GM23338 (cell line): ENCODE data around the gene SPTBN4. TPM values are rescaled to one million over a fixed set of nuclear protein-coding genes. Genes with fewer than 3 reads are reported as not detected.
"Not testable (repeated sequence)": the region's sequence is repeated elsewhere in the genome, so short reads cannot be mapped to it uniquely, and the experiment has no call there.

Source experiments
- ATAC-seq: fragments of 200-7000 bp; cut with Tn5 transposase; 3 replicates; pipeline ENCODE4 v1.9.1; 2020
- DNase-seq: peaks from one replicate; pipeline ENCODE4 v3.0.0-alpha.2; 2015; ENCODE audit warnings: low spot score
- H2AFZ ChIP-seq: fragments of 200-600 bp; sonication (generic); 2 replicates; pipeline ENCODE4 v1.8.0; 2016; ENCODE audit warnings: antibody characterized with exemption, mild to moderate bottlenecking, moderate library complexity
- H3F3A ChIP-seq: fragments of 200-600 bp; sonication (generic); replicated peaks from 2 replicates; pipeline ENCODE4 v1.8.0; 2017; ENCODE audit warnings: antibody characterized with exemption, mixed run types, low read depth
- H3K27ac ChIP-seq: fragments of 200-600 bp; sonication (generic); 2 replicates; pipeline ENCODE4 v1.6.1; 2016; ENCODE audit warnings: low read depth
- H3K27me3 ChIP-seq: fragments of 200-600 bp; sonication (generic); 2 replicates; pipeline ENCODE4 v1.8.0; 2016; ENCODE audit warnings: mild to moderate bottlenecking, mixed run types, moderate library complexity; ENCODE audit not compliant: insufficient read depth
- H3K36me3 ChIP-seq: fragments of 200-600 bp; sonication (generic); 2 replicates; pipeline ENCODE4 v1.8.0; 2016; ENCODE audit warnings: mild to moderate bottlenecking; ENCODE audit not compliant: insufficient read depth
- H3K4me1 ChIP-seq: fragments of 200-600 bp; sonication (generic); 2 replicates; pipeline ENCODE4 v1.8.0; 2016; ENCODE audit warnings: mild to moderate bottlenecking, moderate library complexity; ENCODE audit not compliant: insufficient read depth
- H3K4me2 ChIP-seq: fragments of 200-600 bp; sonication (generic); 2 replicates; pipeline ENCODE4 v1.7.1; 2017; ENCODE audit warnings: mixed run types
- H3K4me3 ChIP-seq: fragments of 200-600 bp; sonication (generic); 2 replicates; pipeline ENCODE4 v1.6.1; 2016; ENCODE audit warnings: mixed run types
- H3K79me2 ChIP-seq: fragments of 200-600 bp; sonication (generic); replicated peaks from 2 replicates; pipeline ENCODE4 v1.8.0; 2017; ENCODE audit warnings: mild to moderate bottlenecking; ENCODE audit not compliant: insufficient read depth
- H3K9me2 ChIP-seq: fragments of 200-600 bp; sonication (generic); 2 replicates; pipeline ENCODE4 v1.8.0; 2017; ENCODE audit not compliant: insufficient read depth
- H4K20me1 ChIP-seq: fragments of 200-600 bp; sonication (generic); replicated peaks from 2 replicates; pipeline ENCODE4 v1.8.0; 2017; ENCODE audit warnings: mild to moderate bottlenecking; ENCODE audit not compliant: insufficient read depth
- H3K27ac Mint-ChIP-seq: 2 replicates; pipeline ENCODE4 v1.8.0; 2020; ENCODE audit warnings: inconsistent platforms, mild to moderate bottlenecking, moderate library complexity, mixed read lengths
- H3K27me3 Mint-ChIP-seq: 3 replicates; pipeline ENCODE4 v1.8.0; 2022; ENCODE audit warnings: low read depth, mild to moderate bottlenecking, moderate library complexity, mixed read lengths, inconsistent platforms; ENCODE audit not compliant: insufficient read depth, poor library complexity
- H3K36me3 Mint-ChIP-seq: 3 replicates; pipeline ENCODE4 v1.8.0; 2021; ENCODE audit warnings: low read depth, mild to moderate bottlenecking, inconsistent platforms, moderate library complexity, mixed read lengths
- H3K4me1 Mint-ChIP-seq: 3 replicates; pipeline ENCODE4 v1.8.0; 2020; ENCODE audit warnings: mild to moderate bottlenecking, inconsistent platforms, mixed read lengths
- H3K4me3 Mint-ChIP-seq: 3 replicates; pipeline ENCODE4 v1.8.0; 2021; ENCODE audit warnings: moderate library complexity, mild to moderate bottlenecking, inconsistent platforms, mixed read lengths
- H3K9me3 Mint-ChIP-seq: 3 replicates; pipeline ENCODE4 v1.8.0; 2020; ENCODE audit warnings: moderate library complexity, mild to moderate bottlenecking, inconsistent platforms, mixed read lengths
- CREB1 ChIP-seq: fragments of 250-450 bp; sonication (Bioruptor Pico); IDR thresholded peaks from 2 replicates; pipeline ENCODE4 v1.5.0; 2020; ENCODE audit warnings: low read depth, mild to moderate bottlenecking, moderate library complexity
- CTCF ChIP-seq, 2 experiments: fragments of 200-600 bp in 1 of 2; sonication (generic) in 1 of 2; conservative IDR thresholded peaks; 2 replicates each; pipeline versions ENCODE4 v1.5.1 to v1.6.1; 2016 to 2017; ENCODE audit warnings: antibody characterized with exemption in 2 of 2, low read depth in 2 of 2, mild to moderate bottlenecking in 2 of 2, moderate library complexity in 1 of 2
- EZH2phosphoT487 ChIP-seq: fragments of 200-600 bp; sonication (generic); IDR thresholded peaks from one replicate; pipeline ENCODE4 v1.8.1; 2018; ENCODE audit warnings: antibody characterized with exemption; ENCODE audit not compliant: unreplicated experiment
- JUNB ChIP-seq: IDR thresholded peaks from one replicate; pipeline ENCODE4 v1.6.1; 2016; ENCODE audit warnings: antibody characterized with exemption; ENCODE audit not compliant: unreplicated experiment
- POLR2AphosphoS5 ChIP-seq: IDR thresholded peaks from 2 replicates; pipeline ENCODE4 v1.6.1; 2016; ENCODE audit warnings: antibody characterized with exemption, low read depth
- STAT1 ChIP-seq: IDR thresholded peaks from one replicate; pipeline ENCODE4 v1.6.1; 2016; ENCODE audit warnings: antibody characterized with exemption; ENCODE audit not compliant: unreplicated experiment
- ZNF331 ChIP-seq: fragments of 250-450 bp; sonication (Bioruptor Pico); IDR thresholded peaks from 2 replicates; pipeline ENCODE4 v1.5.0; 2020; ENCODE audit warnings: low read depth, mild to moderate bottlenecking, moderate library complexity
- polyA plus RNA-seq: library from polyadenylated mRNA; unstranded; fragments of >200 nt; fragmentation: Nextera tagmentation; extraction: Ambion mirVana; gene quantifications from 2 replicates; pipeline ENCODE4 v1.2.1, GENCODE V29; 2016
- total RNA-seq: library from RNA; depleted of rRNA; stranded (reverse); fragments of >200 nt; shearing (Covaris generic); gene quantifications from 2 replicates; pipeline ENCODE4 v1.2.3, GENCODE V29; 2014
- TF ChIP-seq, protein P1 (sequence below): IDR thresholded peaks from one replicate; pipeline ENCODE4 v1.6.1; 2018; ENCODE audit warnings: antibody characterized with exemption; ENCODE audit not compliant: unreplicated experiment

SPTBN4 gene
- total and polyA plus RNA-seq, 2 experiments from 2014 or later, result 1.6 to 2.3 TPM

DNA sequence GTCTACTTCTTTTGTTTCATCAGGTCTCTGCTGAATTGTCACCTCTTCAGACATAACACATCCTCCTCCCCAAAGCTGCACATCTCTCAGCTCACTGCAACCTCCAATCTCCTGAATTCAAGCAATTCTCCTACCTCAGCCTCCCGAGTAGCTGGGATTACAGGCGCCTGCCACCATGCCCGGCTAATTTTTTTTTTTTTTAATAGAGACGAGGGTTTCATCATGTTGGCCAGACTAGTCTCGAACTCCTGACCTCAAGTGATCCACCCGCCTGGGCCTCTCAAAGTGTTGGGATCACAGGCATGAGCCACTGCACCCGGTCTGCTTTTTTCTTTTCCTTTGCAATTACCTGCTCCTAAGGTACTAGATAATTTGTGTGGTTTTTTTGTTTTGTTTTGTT, 34.0 kb upstream of the SPTBN4 start:
- not testable (repeated sequence) for H4K20me1 ChIP-seq, H3K9me2 ChIP-seq, H3K27me3 ChIP-seq, ATAC-seq, H2AFZ ChIP-seq, H3K36me3 Mint-ChIP-seq, DNase-seq, H3K79me2 ChIP-seq, H3K9me3 Mint-ChIP-seq, H3K36me3 ChIP-seq
- Mint-ChIP-seq H3K4me1 (peaks cover 17% of the 10 kb centered on the region), H3K27ac (peak overlapping the region; percentile 92), H3K27me3 (peaks cover 14% of the 10 kb centered on the region), H3K4me3 (peak overlapping the region; percentile 67)
- Histone ChIP-seq H3K4me2 (peak overlapping the region; percentile 80), H3K4me3 (peak overlapping the region; percentile 55; the same call in 1 of the 2 replicates), H3F3A (peaks cover 19% of the 10 kb centered on the region), H3K4me1 (peaks cover 10% of the 10 kb centered on the region; the same call in 1 of the 2 replicates), H3K27ac (peak overlapping the region; percentile 99)

GRCh38 chr19:40433391-40434216, 33.2 kb upstream of the SPTBN4 start:
- Mint-ChIP-seq H3K9me3 (no peaks in the 10 kb centered on the region), H3K36me3 (no peaks in the 10 kb centered on the region), H3K4me3 (peak overlapping the region; percentile 67), H3K4me1 (peaks cover 17% of the 10 kb centered on the region), H3K27me3 (peaks cover 16% of the 10 kb centered on the region), H3K27ac (peak overlapping the region; percentile 92)
- ATAC-seq (peak; percentile 95), DNase-seq (peak; percentile 91)
- peak overlapping the region; percentile 55 for H3K4me3 ChIP-seq
- H3F3A ChIP-seq, result peaks cover 19% of the 10 kb centered on the region
- H3K27ac ChIP-seq, result peak overlapping the region; percentile 99
- H3K9me2 ChIP-seq, result no peaks in the 10 kb centered on the region
- H3K27me3 ChIP-seq, result no peaks in the 10 kb centered on the region
- TF ChIP-seq CTCF (conservative IDR thresholded peaks at IDR 0.05; ENCODE audit: low read depth in 2 of 2) (no peak), POLR2AphosphoS5 (peak; percentile 52)
- H4K20me1 ChIP-seq, result no peaks in the 10 kb centered on the region
- H2AFZ ChIP-seq, result peak overlapping the region; percentile 90; the same call in 1 of the 2 replicates
- no peaks in the 10 kb centered on the region for H3K36me3 ChIP-seq
- H3K4me2 ChIP-seq, result peak overlapping the region; percentile 80
- H3K4me1 ChIP-seq, result peaks cover 10% of the 10 kb centered on the region; the same call in 1 of the 2 replicates
- no peaks in the 10 kb centered on the region for H3K79me2 ChIP-seq

- Mint-ChIP-seq H3K27me3 (peaks cover 24% of the 10 kb centered on the region), H3K27ac (no peak overlapping the region), H3K9me3 (no peaks in the 10 kb centered on the region), H3K4me1 (peaks cover 21% of the 10 kb centered on the region), H3K36me3 (peaks cover 27% of the 10 kb centered on the region), H3K4me3 (no peak overlapping the region)
- H3K27me3 ChIP-seq, result no peaks in the 10 kb centered on the region
- peaks cover 10% of the 10 kb centered on the region for H3K4me1 ChIP-seq
- peaks cover 16% of the 10 kb centered on the region; the same call in 1 of the 2 replicates for H3K36me3 ChIP-seq
- peaks cover 27% of the 10 kb centered on the region for H3F3A ChIP-seq
- no peak overlapping the region for H3K27ac ChIP-seq
- no peak overlapping the region for H3K4me3 ChIP-seq
- ATAC-seq, result no peak
- H3K79me2 ChIP-seq, result peaks cover 20% of the 10 kb centered on the region
- no peaks in the 10 kb centered on the region for H3K9me2 ChIP-seq
- no peak overlapping the region for H2AFZ ChIP-seq
- H3K4me2 ChIP-seq, result no peak overlapping the region
- no peak for DNase-seq
- peaks cover 8% of the 10 kb centered on the region; the same call in 1 of the 2 replicates for H4K20me1 ChIP-seq
- TF ChIP-seq JUNB (no peak), CREB1 (CRISPR knock-in tag) (no peak), ZNF331 (no peak), EZH2phosphoT487 (no peak), STAT1 (no peak)
- TF ChIP-seq, protein P1, sequence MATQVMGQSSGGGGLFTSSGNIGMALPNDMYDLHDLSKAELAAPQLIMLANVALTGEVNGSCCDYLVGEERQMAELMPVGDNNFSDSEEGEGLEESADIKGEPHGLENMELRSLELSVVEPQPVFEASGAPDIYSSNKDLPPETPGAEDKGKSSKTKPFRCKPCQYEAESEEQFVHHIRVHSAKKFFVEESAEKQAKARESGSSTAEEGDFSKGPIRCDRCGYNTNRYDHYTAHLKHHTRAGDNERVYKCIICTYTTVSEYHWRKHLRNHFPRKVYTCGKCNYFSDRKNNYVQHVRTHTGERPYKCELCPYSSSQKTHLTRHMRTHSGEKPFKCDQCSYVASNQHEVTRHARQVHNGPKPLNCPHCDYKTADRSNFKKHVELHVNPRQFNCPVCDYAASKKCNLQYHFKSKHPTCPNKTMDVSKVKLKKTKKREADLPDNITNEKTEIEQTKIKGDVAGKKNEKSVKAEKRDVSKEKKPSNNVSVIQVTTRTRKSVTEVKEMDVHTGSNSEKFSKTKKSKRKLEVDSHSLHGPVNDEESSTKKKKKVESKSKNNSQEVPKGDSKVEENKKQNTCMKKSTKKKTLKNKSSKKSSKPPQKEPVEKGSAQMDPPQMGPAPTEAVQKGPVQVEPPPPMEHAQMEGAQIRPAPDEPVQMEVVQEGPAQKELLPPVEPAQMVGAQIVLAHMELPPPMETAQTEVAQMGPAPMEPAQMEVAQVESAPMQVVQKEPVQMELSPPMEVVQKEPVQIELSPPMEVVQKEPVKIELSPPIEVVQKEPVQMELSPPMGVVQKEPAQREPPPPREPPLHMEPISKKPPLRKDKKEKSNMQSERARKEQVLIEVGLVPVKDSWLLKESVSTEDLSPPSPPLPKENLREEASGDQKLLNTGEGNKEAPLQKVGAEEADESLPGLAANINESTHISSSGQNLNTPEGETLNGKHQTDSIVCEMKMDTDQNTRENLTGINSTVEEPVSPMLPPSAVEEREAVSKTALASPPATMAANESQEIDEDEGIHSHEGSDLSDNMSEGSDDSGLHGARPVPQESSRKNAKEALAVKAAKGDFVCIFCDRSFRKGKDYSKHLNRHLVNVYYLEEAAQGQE, result no peak
Observed at GRCh38 chr19:40438284-40438683, 28.5 kb upstream of the SPTBN4 start.
